HL-60 (cell line): ENCODE results near the gene PXDC1.
"Not testable (repeated sequence)": the region's sequence is repeated elsewhere in the genome, so short reads cannot be mapped to it uniquely, and the experiment has no call there.

Experiments used
- DNase-seq, 2 experiments: peaks; one replicate each; pipeline ENCODE4 v3.0.0-alpha.2; 2010 to 2020; ENCODE audit warnings: low read depth in 1 of 2, low spot score in 1 of 2
- H3K27ac ChIP-seq: fragments of 250-450 bp; sonication (Bioruptor Pico); replicated peaks from 2 replicates; pipeline ENCODE4 v1.5.1; 2020; ENCODE audit warnings: mild to moderate bottlenecking, moderate library complexity
- H3K27me3 ChIP-seq: fragments of 250-450 bp; sonication (Bioruptor Pico); 2 replicates; pipeline ENCODE4 v1.5.1; 2021; ENCODE audit warnings: mild to moderate bottlenecking, moderate library complexity; ENCODE audit not compliant: insufficient read depth, poor library complexity, severe bottlenecking
- H3K4me3 ChIP-seq: replicated peaks from 2 replicates; pipeline ENCODE4 v1.5.1; 2011; ENCODE audit warnings: mild to moderate bottlenecking, control low read depth, low read length; ENCODE audit not compliant: insufficient read depth
- CTCF ChIP-seq: IDR thresholded peaks from one replicate; pipeline ENCODE4 v1.5.1; 2011; ENCODE audit warnings: low read length, control low read depth, inconsistent platforms; ENCODE audit not compliant: insufficient read depth
- GABPA ChIP-seq: IDR thresholded peaks from 2 replicates; pipeline ENCODE4 v1.6.1; 2012; ENCODE audit warnings: low read depth
- POLR2AphosphoS5 ChIP-seq: IDR thresholded peaks from 2 replicates; pipeline ENCODE4 v1.6.1; 2012; ENCODE audit warnings: low read depth
- REST ChIP-seq: IDR thresholded peaks from 2 replicates; pipeline ENCODE4 v1.6.1; 2012; ENCODE audit warnings: low read depth; ENCODE audit not compliant: insufficient replicate concordance
- SPI1 ChIP-seq: IDR thresholded peaks from 2 replicates; pipeline ENCODE4 v1.6.1; 2012; ENCODE audit warnings: low read depth, mild to moderate bottlenecking, borderline replicate concordance

Gene PXDC1

GRCh38 chr6:3768502-3768901 is 17.0 kb upstream of the PXDC1 start:
- no peak for TF ChIP-seq REST
- no peak for TF ChIP-seq SPI1
- no peak for TF ChIP-seq GABPA
- no peak for TF ChIP-seq POLR2AphosphoS5
- TF ChIP-seq CTCF: no peak
- Histone ChIP-seq H3K27me3 (no peaks in the 10 kb centered on the region), H3K27ac (no peak overlapping the region), H3K4me3 (no peak overlapping the region)
- DNase-seq: no peak

GRCh38 chr6:3767483-3767882 is 16.0 kb upstream of the PXDC1 start:
- not testable (repeated sequence) for DNase-seq, H3K27ac ChIP-seq, H3K4me3 ChIP-seq, H3K27me3 ChIP-seq

- no peak for DNase-seq
- no peaks in the 10 kb centered on the region for H3K27me3 ChIP-seq
- no peak overlapping the region for H3K4me3 ChIP-seq
- no peak overlapping the region for H3K27ac ChIP-seq
- no peak for TF ChIP-seq CTCF
- no peak for TF ChIP-seq POLR2AphosphoS5
- TF ChIP-seq GABPA: no peak
- TF ChIP-seq REST: no peak
- no peak for TF ChIP-seq SPI1
These were observed 14.7 kb upstream of the PXDC1 start for GRCh38 chr6:3766214-3766613.

- Histone ChIP-seq H3K4me3 (no peak overlapping the region), H3K27ac (no peak overlapping the region), H3K27me3 (no peaks in the 10 kb centered on the region)
- no peak for DNase-seq
- no peak for TF ChIP-seq POLR2AphosphoS5
These were observed 13.9 kb upstream of the PXDC1 start for GRCh38 chr6:3765415-3765814.

- no peaks in the 10 kb centered on the region for H3K27me3 ChIP-seq
- no peak overlapping the region for H3K4me3 ChIP-seq
- TF ChIP-seq POLR2AphosphoS5: no peak
- no peak for TF ChIP-seq REST
- TF ChIP-seq GABPA: no peak
- TF ChIP-seq CTCF: no peak
- no peak for TF ChIP-seq SPI1
- DNase-seq: no peak
- no peak overlapping the region for H3K27ac ChIP-seq
These were observed 13.2 kb upstream of the PXDC1 start for GRCh38 chr6:3764516-3765335.
